Activated T-cell treated with anti-CD3 and anti-CD28 coated beads, Interleukin-2, amount 50 U/mL, for 72 hours (primary cell): ENCODE results near the gene HOXC6. TPM values are rescaled to one million over a fixed set of nuclear protein-coding genes. Genes with fewer than 3 reads are reported as not detected.
A peak's percentile ranks its signal among the peaks of the same experiment; 100 is the strongest.

Experiments used
- ATAC-seq, 2 donors: fragments of 150-1000 bp; cut with Tn5 transposase; replicated peaks in 1 of 2; 2 replicates each; pipeline ENCODE4 v1.10.0; 2021; ENCODE audit warnings: moderate library complexity in 2 of 2, mild to moderate bottlenecking in 1 of 2
- DNase-seq, 2 donors: peaks; one replicate each; pipeline ENCODE4 v3.0.0; 2021 to 2022; ENCODE audit warnings: mixed read lengths in 1 of 2
- H3K27ac Mint-ChIP-seq: one replicate; pipeline ENCODE4 v1.8.0; 2022; ENCODE audit warnings: mild to moderate bottlenecking, moderate library complexity, mixed read lengths
- H3K27me3 Mint-ChIP-seq: one replicate; pipeline ENCODE4 v1.8.0; 2022; ENCODE audit warnings: low read depth, mixed read lengths
- H3K36me3 Mint-ChIP-seq, 2 donors: one replicate each; pipeline ENCODE4 v1.8.0; 2022; ENCODE audit warnings: mixed read lengths in 2 of 2, mild to moderate bottlenecking in 1 of 2; ENCODE audit not compliant: insufficient read depth in 2 of 2
- H3K4me1 Mint-ChIP-seq: one replicate; pipeline ENCODE4 v1.8.0; 2022; ENCODE audit warnings: low read depth, mixed read lengths
- H3K4me3 Mint-ChIP-seq, 2 donors: one replicate each; pipeline ENCODE4 v1.8.0; 2022; ENCODE audit warnings: mild to moderate bottlenecking in 2 of 2, mixed read lengths in 2 of 2, moderate library complexity in 2 of 2
- H3K9me3 Mint-ChIP-seq, 2 donors: one replicate each; pipeline ENCODE4 v1.8.0; 2022; ENCODE audit warnings: mixed read lengths in 2 of 2
- total RNA-seq, 2 donors: library from RNA; stranded (reverse); gene quantifications; one replicate each; pipeline ENCODE4 v1.2.3, GENCODE V29; 2022

The HOXC6 gene
- total RNA-seq, 2 donors from 2014 or later = not detected

DNA sequence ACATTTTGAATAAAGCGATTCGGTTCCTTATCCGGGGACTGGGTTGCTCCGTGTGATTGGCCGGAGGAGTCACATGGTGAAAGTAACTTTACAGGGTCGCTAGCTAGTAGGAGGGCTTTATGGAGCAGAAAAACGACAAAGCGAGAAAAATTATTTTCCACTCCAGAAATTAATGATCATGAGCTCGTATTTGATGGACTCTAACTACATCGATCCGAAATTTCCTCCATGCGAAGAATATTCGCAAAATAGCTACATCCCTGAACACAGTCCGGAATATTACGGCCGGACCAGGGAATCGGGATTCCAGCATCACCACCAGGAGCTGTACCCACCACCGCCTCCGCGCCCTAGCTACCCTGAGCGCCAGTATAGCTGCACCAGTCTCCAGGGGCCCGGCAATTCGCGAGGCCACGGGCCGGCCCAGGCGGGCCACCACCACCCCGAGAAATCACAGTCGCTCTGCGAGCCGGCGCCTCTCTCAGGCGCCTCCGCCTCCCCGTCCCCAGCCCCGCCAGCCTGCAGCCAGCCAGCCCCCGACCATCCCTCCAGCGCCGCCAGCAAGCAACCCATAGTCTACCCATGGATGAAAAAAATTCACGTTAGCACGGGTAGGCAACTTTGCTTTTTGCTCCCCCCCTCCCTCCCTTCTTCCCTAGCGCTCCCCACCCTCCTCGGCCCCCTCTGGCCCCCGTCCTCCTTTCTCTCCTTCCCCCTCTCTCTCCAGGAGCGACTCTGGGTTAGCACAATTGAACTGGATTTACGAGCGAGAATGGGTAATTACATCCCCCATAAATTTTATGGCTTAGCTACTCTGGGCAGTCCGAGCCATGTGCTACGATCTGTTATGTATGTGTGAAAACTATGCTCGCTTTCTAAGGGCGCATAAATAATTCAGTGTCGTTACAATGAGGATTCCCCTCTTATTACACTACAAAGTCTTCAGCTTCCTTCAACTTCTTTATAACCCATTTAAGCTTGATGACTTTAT, 25.8 kb downstream of the HOXC6 start, which contains the start of gene HOXC4:
Gene HOXC4 (plus strand): TSS at position 85 of the 991 bp plus-strand sequence. CDS start 88 bp downstream, at position 173.
- Mint-ChIP-seq H3K27ac (no peak within 1 kb of the TSS), H3K4me3 (peak within 1 kb of the TSS; percentile 74), H3K9me3 (no peaks in the 10 kb centered on the region), H3K4me1 (peaks cover 40% of the 10 kb centered on the region), H3K27me3 (peaks cover 92% of the 10 kb centered on the region), H3K36me3 (peaks cover 0 to 2% of the 10 kb centered on the region in 2 donors)
- ATAC-seq (peak; percentile 66), DNase-seq (no peak)

DNA sequence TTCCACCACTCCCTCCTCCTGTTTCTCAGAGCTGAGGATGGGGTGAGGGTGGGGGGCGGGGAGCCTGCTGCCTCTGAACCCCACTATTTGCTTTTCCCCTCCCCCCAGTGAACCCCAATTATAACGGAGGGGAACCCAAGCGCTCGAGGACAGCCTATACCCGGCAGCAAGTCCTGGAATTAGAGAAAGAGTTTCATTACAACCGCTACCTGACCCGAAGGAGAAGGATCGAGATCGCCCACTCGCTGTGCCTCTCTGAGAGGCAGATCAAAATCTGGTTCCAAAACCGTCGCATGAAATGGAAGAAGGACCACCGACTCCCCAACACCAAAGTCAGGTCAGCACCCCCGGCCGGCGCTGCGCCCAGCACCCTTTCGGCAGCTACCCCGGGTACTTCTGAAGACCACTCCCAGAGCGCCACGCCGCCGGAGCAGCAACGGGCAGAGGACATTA, 26.5 kb downstream of the HOXC6 start:
- peaks cover 0 to 2% of the 10 kb centered on the region in 2 donors for H3K36me3 Mint-ChIP-seq

DNA sequence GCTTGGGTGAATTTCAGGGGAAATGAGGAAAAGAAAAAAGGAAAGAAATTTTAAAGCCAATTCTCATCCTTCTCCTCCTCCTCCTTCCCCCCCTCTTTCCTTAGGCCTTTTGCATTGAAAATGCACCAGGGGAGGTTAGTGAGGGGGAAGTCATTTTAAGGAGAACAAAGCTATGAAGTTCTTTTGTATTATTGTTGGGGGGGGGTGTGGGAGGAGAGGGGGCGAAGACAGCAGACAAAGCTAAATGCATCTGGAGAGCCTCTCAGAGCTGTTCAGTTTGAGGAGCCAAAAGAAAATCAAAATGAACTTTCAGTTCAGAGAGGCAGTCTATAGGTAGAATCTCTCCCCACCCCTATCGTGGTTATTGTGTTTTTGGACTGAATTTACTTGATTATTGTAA, 27.3 kb downstream of the HOXC6 start:
- Mint-ChIP-seq H3K27ac (no peak overlapping the region), H3K4me1 (peaks cover 32% of the 10 kb centered on the region), H3K36me3 (peaks cover 0 to 2% of the 10 kb centered on the region in 2 donors), H3K27me3 (peaks cover 92% of the 10 kb centered on the region), H3K9me3 (no peaks in the 10 kb centered on the region), H3K4me3 (no peak overlapping the region)
- DNase-seq (no peak), ATAC-seq (no peak)

More for the DNA sequence above, 26.5 kb downstream of the HOXC6 start:
- no peak overlapping the region for H3K27ac Mint-ChIP-seq
- peak overlapping the region; percentile 73 to 74 for H3K4me3 Mint-ChIP-seq
- ATAC-seq (no peak), DNase-seq (no peak)
- H3K27me3 Mint-ChIP-seq = peaks cover 92% of the 10 kb centered on the region
- H3K9me3 Mint-ChIP-seq = no peaks in the 10 kb centered on the region
- peaks cover 40% of the 10 kb centered on the region for H3K4me1 Mint-ChIP-seq

DNA sequence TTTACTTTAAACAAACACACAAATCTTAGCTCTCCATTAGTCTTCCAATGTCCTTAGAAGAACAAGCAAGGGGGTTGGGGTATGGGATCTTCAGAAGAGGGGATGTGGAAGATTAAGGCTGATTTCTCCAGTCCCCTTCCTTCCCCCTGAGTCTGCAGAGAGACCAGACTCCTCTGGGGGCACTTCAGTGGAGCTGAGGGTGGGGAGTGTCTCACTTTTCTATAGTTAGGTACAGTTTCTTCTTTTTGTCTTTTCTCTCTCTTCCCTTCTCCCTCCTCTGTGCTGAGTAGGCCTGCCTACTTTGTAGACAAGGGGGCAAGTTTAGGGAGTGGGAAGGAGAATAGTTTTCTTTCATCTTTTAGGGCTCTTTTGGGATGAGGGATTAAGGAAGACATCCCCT, 27.9 kb downstream of the HOXC6 start:
- Mint-ChIP-seq H3K9me3 (no peaks in the 10 kb centered on the region), H3K27ac (no peak overlapping the region), H3K4me1 (peaks cover 28% of the 10 kb centered on the region), H3K4me3 (no peak overlapping the region), H3K36me3 (peaks cover 0 to 2% of the 10 kb centered on the region in 2 donors), H3K27me3 (peaks cover 92% of the 10 kb centered on the region)
- ATAC-seq (no peak), DNase-seq (no peak)

DNA sequence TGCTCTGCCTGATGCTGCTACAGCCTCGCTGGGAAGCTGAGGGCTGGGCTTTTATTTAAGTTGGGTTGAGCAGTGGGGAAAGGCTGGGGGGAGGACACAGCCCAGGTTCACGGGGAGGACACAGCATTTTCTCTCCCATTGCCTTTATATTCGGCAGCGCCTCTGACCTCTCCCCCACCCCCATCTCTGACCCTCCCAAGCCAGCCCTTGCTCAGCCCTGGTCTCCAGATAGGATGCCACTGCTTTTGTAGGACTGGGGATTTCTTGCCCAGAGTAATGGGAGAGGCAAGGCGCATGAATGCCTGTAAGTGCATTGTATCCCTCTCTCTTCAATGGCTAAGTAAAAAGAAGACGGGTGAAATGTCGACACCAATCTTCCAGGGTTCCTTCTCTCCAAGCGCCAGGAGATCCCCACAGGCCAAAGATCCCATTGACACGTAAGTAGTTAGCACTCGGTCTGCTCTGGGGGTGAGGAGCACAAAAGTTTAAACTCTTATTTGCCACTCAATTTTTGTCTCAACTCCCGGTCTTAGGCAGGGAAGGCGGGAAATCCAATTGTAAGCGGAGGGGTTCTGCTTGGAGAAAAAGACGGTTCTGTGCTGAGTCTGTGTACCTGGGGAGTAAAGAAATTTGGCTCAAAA, 30.0 kb downstream of the HOXC6 start:
- no peaks in the 10 kb centered on the region for H3K9me3 Mint-ChIP-seq
- H3K4me1 Mint-ChIP-seq = peaks cover 7% of the 10 kb centered on the region
- no peak overlapping the region for H3K4me3 Mint-ChIP-seq
- ATAC-seq (no peak), DNase-seq (no peak)
- H3K27me3 Mint-ChIP-seq = peaks cover 93% of the 10 kb centered on the region
- no peak overlapping the region for H3K27ac Mint-ChIP-seq
- peaks cover 0 to 2% of the 10 kb centered on the region in 2 donors for H3K36me3 Mint-ChIP-seq

DNA sequence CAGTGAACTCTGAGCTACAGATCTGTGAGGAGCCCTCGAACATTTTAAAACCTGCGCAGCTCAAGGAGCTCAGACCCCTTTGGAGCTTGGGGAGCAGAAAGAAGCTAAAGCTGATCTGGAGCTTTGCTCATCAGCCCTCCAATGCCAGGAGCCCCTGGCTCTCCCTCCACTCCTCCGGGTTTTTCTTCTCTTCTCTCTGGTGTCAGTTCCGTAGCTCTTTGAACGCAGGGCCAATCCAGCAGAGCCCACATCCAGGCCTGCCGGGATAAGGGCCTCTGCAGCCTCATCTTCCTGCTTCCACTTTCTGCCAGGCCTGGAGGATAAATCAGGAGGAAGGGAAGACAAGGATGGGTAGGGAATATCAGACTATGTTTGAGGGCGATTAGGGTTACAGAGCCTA, 31.4 kb downstream of the HOXC6 start:
- Mint-ChIP-seq H3K9me3 (no peaks in the 10 kb centered on the region), H3K27ac (no peak overlapping the region), H3K27me3 (peaks cover 88% of the 10 kb centered on the region), H3K4me3 (no peak overlapping the region), H3K36me3 (no peaks in the 10 kb centered on the region), H3K4me1 (peaks cover 2% of the 10 kb centered on the region)
- ATAC-seq (no peak), DNase-seq (no peak)

DNA sequence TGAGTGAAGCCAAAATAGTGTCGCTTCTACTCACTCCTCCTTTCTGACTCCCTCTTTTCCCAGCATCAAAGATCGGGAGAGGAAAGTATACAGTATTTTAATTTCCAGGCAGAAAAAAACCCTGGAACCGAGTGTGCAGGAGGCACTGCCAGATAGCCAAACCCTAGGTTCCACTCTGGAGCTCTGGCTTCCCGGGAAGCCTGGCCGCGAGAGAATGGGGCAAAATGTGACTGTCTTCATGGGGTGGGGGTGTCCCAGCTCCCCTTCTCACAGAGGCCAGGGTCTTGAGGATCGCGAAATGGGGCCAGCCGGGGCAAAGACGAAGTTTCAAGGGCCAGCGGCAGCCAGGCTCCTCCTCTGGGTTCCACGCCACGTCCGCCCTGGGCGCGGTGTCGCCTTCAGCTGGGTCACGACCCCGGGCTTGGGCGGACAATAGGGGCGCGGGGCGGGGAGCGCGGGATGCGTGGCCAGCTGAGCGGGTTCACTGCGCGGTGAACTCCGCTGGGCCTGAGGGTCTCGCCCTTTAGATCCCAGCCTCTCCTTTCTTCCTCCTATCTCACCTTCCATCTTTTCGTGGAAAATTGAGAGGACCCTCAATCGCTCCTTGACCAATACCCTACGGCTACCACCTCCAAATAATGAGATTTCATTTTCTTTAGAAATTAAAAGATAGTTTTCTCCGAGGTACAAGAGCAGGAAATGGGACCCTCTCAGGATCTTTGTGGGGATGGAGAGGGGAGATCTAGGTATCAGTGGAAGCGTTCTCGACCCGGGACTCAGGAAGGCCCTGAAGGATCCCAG, 32.1 kb downstream of the HOXC6 start:
- Mint-ChIP-seq H3K9me3 (no peaks in the 10 kb centered on the region), H3K4me1 (no peaks in the 10 kb centered on the region), H3K4me3 (no peak overlapping the region), H3K27ac (no peak overlapping the region), H3K27me3 (peaks cover 81% of the 10 kb centered on the region), H3K36me3 (no peaks in the 10 kb centered on the region)
- DNase-seq (no peak), ATAC-seq (no peak)

DNA sequence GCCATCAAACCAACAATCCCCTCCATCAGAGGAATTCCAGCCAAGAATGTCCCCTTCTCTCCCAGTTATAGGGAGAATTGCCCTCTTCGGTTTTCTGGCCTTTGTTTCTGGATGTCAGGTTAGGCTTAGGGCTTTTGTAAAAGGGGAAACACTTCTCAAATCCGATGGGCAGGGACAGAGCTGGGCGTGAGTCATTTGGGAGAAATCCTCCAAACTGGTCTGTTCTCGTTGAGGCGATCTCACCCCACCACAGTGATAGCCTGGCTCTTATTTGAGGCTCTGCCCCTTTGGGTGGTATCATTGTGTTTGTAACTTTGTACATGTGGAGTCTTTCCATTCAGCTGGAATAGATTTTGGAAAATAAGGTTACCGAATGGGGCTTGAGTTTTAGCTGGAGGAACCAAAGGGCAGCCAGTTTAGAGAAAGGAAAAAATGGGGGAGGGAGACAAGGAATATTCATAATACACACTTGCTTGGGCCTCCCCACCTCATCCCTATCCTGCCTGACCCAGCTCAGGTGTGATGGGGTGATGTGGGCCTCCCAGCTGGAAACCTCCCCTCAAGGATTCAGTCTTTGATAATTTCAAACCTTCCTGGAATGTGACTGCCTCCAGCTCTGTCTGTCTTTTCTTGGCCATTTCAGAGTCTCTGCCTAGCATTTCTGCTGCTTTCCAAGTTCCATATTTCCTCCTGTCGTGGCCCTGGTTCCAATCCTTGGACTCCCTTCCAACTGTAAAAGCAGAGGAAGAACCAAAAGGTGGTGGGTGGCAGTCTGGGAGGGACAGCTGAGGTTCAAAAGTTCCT, 32.9 kb downstream of the HOXC6 start:
- H3K36me3 Mint-ChIP-seq = no peaks in the 10 kb centered on the region
- H3K9me3 Mint-ChIP-seq = no peaks in the 10 kb centered on the region
- DNase-seq = no peak
- no peaks in the 10 kb centered on the region for H3K4me1 Mint-ChIP-seq
- no peak overlapping the region for H3K4me3 Mint-ChIP-seq
- peaks cover 79% of the 10 kb centered on the region for H3K27me3 Mint-ChIP-seq
- ATAC-seq = no peak
- H3K27ac Mint-ChIP-seq = no peak overlapping the region

DNA sequence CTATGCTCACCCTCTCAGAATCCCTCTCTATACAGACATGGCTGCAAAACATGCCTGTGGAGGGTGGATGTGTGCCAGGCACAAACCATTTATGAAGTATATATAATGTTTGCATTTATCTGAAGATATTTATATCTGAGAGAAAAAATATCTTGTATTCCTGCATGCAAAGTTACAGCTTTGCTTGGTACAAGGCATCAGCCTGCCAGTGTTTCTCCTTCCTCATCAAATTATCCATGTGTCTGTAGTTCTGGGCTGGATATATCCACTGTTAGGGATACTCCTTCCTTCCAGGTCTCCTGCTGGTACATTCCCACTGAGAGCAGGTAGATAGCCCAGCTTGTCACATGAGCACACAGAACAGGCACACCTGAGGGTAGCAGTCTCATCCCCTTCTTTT, 37.4 kb downstream of the HOXC6 start:
- ATAC-seq (no peak), DNase-seq (no peak)
- Mint-ChIP-seq H3K4me1 (no peaks in the 10 kb centered on the region), H3K36me3 (no peaks in the 10 kb centered on the region), H3K27ac (no peak overlapping the region), H3K4me3 (no peak overlapping the region), H3K27me3 (peaks cover 44% of the 10 kb centered on the region), H3K9me3 (no peaks in the 10 kb centered on the region)

DNA sequence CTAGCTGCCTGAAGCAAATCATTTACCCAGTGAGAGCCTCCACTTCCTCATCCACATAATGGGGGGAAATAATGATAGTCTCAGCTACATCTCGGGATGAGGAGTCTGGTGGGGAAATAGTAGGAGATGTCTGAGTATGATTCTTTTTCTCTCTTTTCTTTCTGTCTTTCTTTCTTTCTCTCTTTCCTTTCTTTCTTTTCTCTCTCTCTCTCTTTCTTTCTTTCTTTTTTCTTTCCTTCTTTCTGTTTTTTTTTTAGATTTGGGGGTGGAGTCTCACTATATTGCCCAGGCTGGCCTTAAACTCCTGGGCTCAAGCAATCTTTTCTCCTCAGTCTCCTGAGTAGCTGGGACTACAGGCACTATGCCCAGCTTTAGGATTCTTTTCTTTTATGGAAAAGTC, 38.2 kb downstream of the HOXC6 start:
- Mint-ChIP-seq H3K9me3 (no peaks in the 10 kb centered on the region), H3K4me3 (no peak overlapping the region), H3K27ac (peak overlapping the region; percentile 63), H3K4me1 (no peaks in the 10 kb centered on the region), H3K27me3 (peaks cover 37% of the 10 kb centered on the region), H3K36me3 (no peaks in the 10 kb centered on the region)
- ATAC-seq (no peak), DNase-seq (no peak)

DNA sequence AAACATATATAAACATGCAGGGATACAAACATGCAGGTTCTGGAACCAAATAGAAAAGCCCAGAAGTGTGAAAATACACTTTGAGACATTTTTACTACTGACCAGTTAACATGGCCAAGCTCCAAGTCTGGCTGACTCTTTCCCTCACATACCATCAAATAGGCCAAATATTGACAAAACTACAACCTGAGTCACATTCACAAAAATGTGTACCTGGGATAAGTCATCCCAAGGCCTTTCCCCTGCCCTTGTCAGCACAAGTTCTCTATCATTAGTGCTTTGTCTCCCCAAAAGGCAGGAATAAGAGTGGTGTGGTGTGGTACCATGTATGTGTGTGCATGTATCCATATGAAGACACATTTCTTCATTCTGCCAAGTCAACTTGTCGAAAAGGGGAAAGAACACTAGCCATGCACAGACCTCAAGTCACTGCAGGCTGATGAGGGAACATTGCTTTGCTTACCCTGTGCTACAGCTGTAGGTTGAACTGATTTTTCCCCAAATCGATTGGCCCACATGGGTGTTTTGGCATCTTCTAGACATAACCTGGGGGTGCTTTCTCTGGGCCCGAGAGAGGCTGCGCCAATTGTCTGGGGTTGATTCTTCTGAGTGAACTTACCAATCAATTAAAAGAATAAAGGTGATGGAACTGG, 40.3 kb downstream of the HOXC6 start:
- ATAC-seq = no peak
- no peak overlapping the region for H3K4me3 Mint-ChIP-seq

DNA sequence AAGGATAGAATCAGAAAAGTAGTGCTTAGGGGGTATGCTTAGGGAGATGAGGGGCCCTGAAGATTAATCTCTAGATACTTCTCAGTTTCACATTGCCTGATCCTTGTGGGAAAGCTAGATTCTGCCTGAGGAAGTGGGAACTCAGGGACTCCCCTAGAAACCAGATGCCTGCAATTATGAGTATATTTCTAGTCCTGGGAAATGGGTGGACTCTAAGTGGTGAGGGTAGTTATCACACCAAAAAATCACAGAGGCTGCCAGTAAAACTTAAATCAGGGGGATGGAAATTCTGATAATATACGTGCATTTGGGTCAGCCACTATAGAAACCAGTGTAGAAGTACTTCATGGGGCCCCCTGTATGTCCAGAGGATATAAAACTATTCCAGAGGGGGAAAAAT, 43.7 kb downstream of the HOXC6 start:
- no peaks in the 10 kb centered on the region for H3K27me3 Mint-ChIP-seq
- H3K9me3 Mint-ChIP-seq = no peaks in the 10 kb centered on the region
- no peak overlapping the region for H3K27ac Mint-ChIP-seq
- no peak for ATAC-seq
- no peaks in the 10 kb centered on the region for H3K4me1 Mint-ChIP-seq
- H3K36me3 Mint-ChIP-seq = no peaks in the 10 kb centered on the region
- H3K4me3 Mint-ChIP-seq = no peak overlapping the region
- no peak for DNase-seq

More for the DNA sequence above, 40.3 kb downstream of the HOXC6 start:
- H3K27ac Mint-ChIP-seq = no peak overlapping the region
- no peaks in the 10 kb centered on the region for H3K36me3 Mint-ChIP-seq
- peaks cover 15% of the 10 kb centered on the region for H3K27me3 Mint-ChIP-seq
- no peaks in the 10 kb centered on the region for H3K4me1 Mint-ChIP-seq
- H3K9me3 Mint-ChIP-seq = no peaks in the 10 kb centered on the region
- DNase-seq = no peak
